B cell (primary cell): ENCODE data around the gene ANTKMT. TPM values are rescaled to one million over a fixed set of nuclear protein-coding genes. Genes with fewer than 3 reads are reported as not detected.

Experiments used
- ATAC-seq: fragments of 200-7000 bp; cut with Tn5 transposase; one replicate; pipeline ENCODE4 v1.10.0; 2021; ENCODE audit warnings: low read depth, mild to moderate bottlenecking, moderate number of reproducible peaks, moderate library complexity
- CTCF ChIA-PET: fragments of 350-600 bp; sonication (Branson Sonifier 250); formaldehyde crosslinking; loops from one replicate; lab custom pipeline; 2021; ENCODE audit warnings: antibody characterized with exemption, inconsistent platforms; lab: Charles Lee
- POLR2A ChIA-PET: fragments of 350-600 bp; sonication (Branson Sonifier 250); formaldehyde crosslinking; loops from one replicate; lab custom pipeline; 2021; ENCODE audit warnings: antibody characterized with exemption; lab: Charles Lee
- DNase-seq: peaks from one replicate; pipeline ENCODE4 v3.0.0; 2013
- H2AFZ ChIP-seq: 2 replicates; pipeline ENCODE4 v1.6.1; 2012; ENCODE audit warnings: mild to moderate bottlenecking, low read depth, low read length; ENCODE audit not compliant: insufficient read depth, poor library complexity, severe bottlenecking
- H3K27ac ChIP-seq, 2 donors: 1 replicate in 1 of 2; 2 replicates in 1 of 2; pipeline ENCODE4 v1.5.1; 2012 to 2013; ENCODE audit warnings: low read length in 2 of 2, mild to moderate bottlenecking in 2 of 2, moderate library complexity in 1 of 2
- H3K27me3 ChIP-seq, 4 experiments: fragments of 200-600 bp in 1 of 4; sonication (generic) in 1 of 4; replicated peaks in 1 of 4; 1 replicate in 2 of 4; 2 replicates in 2 of 4; pipeline versions ENCODE4 v1.6.1 to v1.7.0; 2013 to 2016; ENCODE audit warnings: low read length in 3 of 4, mild to moderate bottlenecking in 2 of 4, mixed read lengths in 1 of 4, moderate library complexity in 1 of 4; ENCODE audit not compliant: insufficient read depth in 4 of 4, control insufficient read depth in 3 of 4; ENCODE audit errors: control extremely low read depth in 1 of 4
- H3K36me3 ChIP-seq, 2 experiments: replicated peaks in 1 of 2; 1 replicate in 1 of 2; 2 replicates in 1 of 2; pipeline versions ENCODE4 v1.6.1 to v1.7.1; 2013; ENCODE audit warnings: low read length in 1 of 2; ENCODE audit not compliant: insufficient read depth in 2 of 2, control insufficient read depth in 1 of 2; ENCODE audit errors: control extremely low read depth in 1 of 2, extremely low read depth in 1 of 2
- H3K4me1 ChIP-seq, 2 donors: fragments of 200-600 bp in 1 of 2; sonication (generic) in 1 of 2; 1 replicate in 1 of 2; 2 replicates in 1 of 2; pipeline versions ENCODE4 v1.5.1 to v1.6.1; 2013 to 2017; ENCODE audit warnings: low read length in 2 of 2; ENCODE audit not compliant: control insufficient read depth in 2 of 2, insufficient read depth in 2 of 2
- H3K4me2 ChIP-seq: replicated peaks from 2 replicates; pipeline ENCODE3; 2012; ENCODE audit warnings: mild to moderate bottlenecking, low read depth, low read length; ENCODE audit not compliant: poor library complexity, severe bottlenecking
- H3K4me3 ChIP-seq, 5 experiments: fragments of 200-600 bp in 1 of 5; sonication (generic) in 1 of 5; 1 replicate in 3 of 5; 2 replicates in 2 of 5; pipeline versions ENCODE4 v1.5.1 to v1.7.0; 2011 to 2016; ENCODE audit warnings: low read length in 4 of 5, mild to moderate bottlenecking in 4 of 5, low read depth in 2 of 5, control low read depth in 1 of 5, moderate library complexity in 1 of 5; ENCODE audit not compliant: insufficient read depth in 1 of 5; ENCODE audit errors: control extremely low read depth in 1 of 5, extremely low read depth in 1 of 5
- H3K79me2 ChIP-seq: fragments of 200-600 bp; sonication (generic); one replicate; pipeline ENCODE4 v1.6.0; 2016; ENCODE audit warnings: low read length; ENCODE audit not compliant: control insufficient read depth, insufficient read depth
- H3K9ac ChIP-seq: fragments of 200-600 bp; sonication (generic); 2 replicates; pipeline ENCODE4 v1.6.1; 2017; ENCODE audit warnings: mild to moderate bottlenecking, low read length, moderate library complexity
- H3K9me3 ChIP-seq, 3 donors: one replicate each; pipeline versions ENCODE4 v1.6.1 to v1.7.1; 2013; ENCODE audit warnings: low read length in 2 of 3; ENCODE audit not compliant: control insufficient read depth in 2 of 3, insufficient read depth in 1 of 3; ENCODE audit errors: control extremely low read depth in 1 of 3
- H4K20me1 ChIP-seq: 2 replicates; pipeline ENCODE4 v1.6.0; 2012; ENCODE audit warnings: mild to moderate bottlenecking, low read length; ENCODE audit not compliant: insufficient read depth, control insufficient read depth, poor library complexity, severe bottlenecking
- H3K27ac Mint-ChIP-seq: one replicate; pipeline ENCODE4 v1.8.0; 2021; ENCODE audit warnings: mixed read lengths
- H3K27me3 Mint-ChIP-seq: one replicate; pipeline ENCODE4 v1.8.0; 2021; ENCODE audit warnings: mixed read lengths
- H3K4me1 Mint-ChIP-seq: one replicate; pipeline ENCODE4 v1.8.0; 2021; ENCODE audit warnings: mixed read lengths
- H3K4me3 Mint-ChIP-seq: one replicate; pipeline ENCODE4 v1.8.0; 2021; ENCODE audit warnings: mixed read lengths
- H3K9me3 Mint-ChIP-seq: one replicate; pipeline ENCODE4 v1.8.0; 2022; ENCODE audit warnings: mixed read lengths; ENCODE audit not compliant: insufficient read depth
- EZH2 ChIP-seq: IDR thresholded peaks from 2 replicates; pipeline ENCODE4 v1.6.1; 2012; ENCODE audit warnings: borderline replicate concordance, low read depth, mild to moderate bottlenecking, moderate library complexity, low read length; ENCODE audit not compliant: insufficient read depth, poor library complexity, severe bottlenecking
- WGBS: methylation state at CpG from one replicate; pipeline ENCODE4 v1.1.5; 2013; ENCODE audit warnings: missing lambda C conversion rate; ENCODE audit not compliant: insufficient coverage; 5-methylcytosine and 5-hydroxymethylcytosine counted together
- intact Hi-C: fragments of 100-400 bp; cut with micrococcal nuclease; formaldehyde crosslinking; loops from one replicate; pipeline ENCODE4 v1.10.0; 2022
- polyA plus RNA-seq: library from polyadenylated mRNA; depleted of rRNA; stranded (reverse); fragments of >200 nt; gene quantifications from 2 replicates; pipeline ENCODE4 v1.2.3, GENCODE V29; 2012
- total RNA-seq, 2 donors: library from RNA; stranded (reverse); fragments of 120-200 nt in 1 of 2; gene quantifications; 1 replicate in 1 of 2; 2 replicates in 1 of 2; pipeline versions ENCODE4 v1.2.3 to v1.2.4, GENCODE V29; 2013 to 2022
- TF ChIP-seq, protein P1 (sequence below): fragments of 200-600 bp; IDR thresholded peaks from one replicate; pipeline ENCODE4 v1.8.0; 2022; ENCODE audit warnings: antibody characterized with exemption, mild to moderate bottlenecking

Gene ANTKMT
- total and polyA plus RNA-seq, 2 donors (not counting 1 experiment from before 2014, with no cell fraction given) = 41.0 to 54.1 TPM

DNA sequence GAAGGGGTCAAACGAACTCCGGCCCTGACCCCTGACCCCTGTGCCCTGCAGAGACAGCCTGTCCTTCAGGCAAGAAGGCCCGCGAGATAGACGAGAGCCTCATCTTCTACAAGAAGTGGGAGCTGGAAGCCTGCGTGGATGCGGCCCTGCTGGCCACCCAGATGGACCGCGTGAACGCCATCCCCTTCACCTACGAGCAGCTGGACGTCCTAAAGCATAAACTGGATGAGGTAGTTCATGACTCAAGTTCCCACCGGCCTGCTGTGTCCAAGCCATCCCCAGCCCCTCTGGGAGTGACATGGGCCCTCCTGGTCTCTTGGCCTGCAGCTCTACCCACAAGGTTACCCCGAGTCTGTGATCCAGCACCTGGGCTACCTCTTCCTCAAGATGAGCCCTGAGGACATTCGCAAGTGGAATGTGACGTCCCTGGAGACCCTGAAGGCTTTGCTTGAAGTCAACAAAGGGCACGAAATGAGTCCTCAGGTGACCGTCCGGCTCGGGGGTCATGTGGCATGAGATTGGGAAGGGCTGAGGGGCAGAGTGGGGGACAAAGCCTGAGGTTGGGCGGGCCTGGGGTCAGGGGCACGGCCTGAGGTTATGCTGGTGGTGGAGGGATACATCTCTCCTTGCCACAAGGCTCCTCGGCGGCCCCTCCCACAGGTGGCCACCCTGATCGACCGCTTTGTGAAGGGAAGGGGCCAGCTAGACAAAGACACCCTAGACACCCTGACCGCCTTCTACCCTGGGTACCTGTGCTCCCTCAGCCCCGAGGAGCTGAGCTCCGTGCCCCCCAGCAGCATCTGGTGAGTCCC lies 45.3 kb downstream of the ANTKMT start:
- Mint-ChIP-seq H3K27me3 (no peaks in the 10 kb centered on the region), H3K4me3 (no peak overlapping the region), H3K4me1 (no peaks in the 10 kb centered on the region), H3K9me3 (no peaks in the 10 kb centered on the region), H3K27ac (no peak overlapping the region)
- Histone ChIP-seq H3K4me3 (no peak overlapping the region), H2AFZ (no peak overlapping the region), H3K4me2 (no peak overlapping the region), H3K9me3 (no peaks in the 10 kb centered on the region), H3K36me3 (no peaks in the 10 kb centered on the region), H3K27me3 (peaks cover 0 to 10% (median 0%) of the 10 kb centered on the region in 4 experiments), H3K9ac (no peak overlapping the region), H4K20me1 (no peaks in the 10 kb centered on the region), H3K27ac (no peak overlapping the region), H3K79me2 (no peaks in the 10 kb centered on the region), H3K4me1 (peaks cover 0 to 3% of the 10 kb centered on the region in 2 donors)
- no peak for TF ChIP-seq EZH2
- TF ChIP-seq, protein P1, sequence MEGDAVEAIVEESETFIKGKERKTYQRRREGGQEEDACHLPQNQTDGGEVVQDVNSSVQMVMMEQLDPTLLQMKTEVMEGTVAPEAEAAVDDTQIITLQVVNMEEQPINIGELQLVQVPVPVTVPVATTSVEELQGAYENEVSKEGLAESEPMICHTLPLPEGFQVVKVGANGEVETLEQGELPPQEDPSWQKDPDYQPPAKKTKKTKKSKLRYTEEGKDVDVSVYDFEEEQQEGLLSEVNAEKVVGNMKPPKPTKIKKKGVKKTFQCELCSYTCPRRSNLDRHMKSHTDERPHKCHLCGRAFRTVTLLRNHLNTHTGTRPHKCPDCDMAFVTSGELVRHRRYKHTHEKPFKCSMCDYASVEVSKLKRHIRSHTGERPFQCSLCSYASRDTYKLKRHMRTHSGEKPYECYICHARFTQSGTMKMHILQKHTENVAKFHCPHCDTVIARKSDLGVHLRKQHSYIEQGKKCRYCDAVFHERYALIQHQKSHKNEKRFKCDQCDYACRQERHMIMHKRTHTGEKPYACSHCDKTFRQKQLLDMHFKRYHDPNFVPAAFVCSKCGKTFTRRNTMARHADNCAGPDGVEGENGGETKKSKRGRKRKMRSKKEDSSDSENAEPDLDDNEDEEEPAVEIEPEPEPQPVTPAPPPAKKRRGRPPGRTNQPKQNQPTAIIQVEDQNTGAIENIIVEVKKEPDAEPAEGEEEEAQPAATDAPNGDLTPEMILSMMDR = no peak
- intact Hi-C loops = no loop called here
- DNase-seq (no peak), ATAC-seq (no peak)
- ChIA-PET POLR2A (no interaction called here), CTCF (no interaction called here)
- 93% methylated on average over 21 of the region's 29 CpGs for WGBS
